ENCODE measurements around the gene WDR5. TPM values are rescaled to one million over a fixed set of nuclear protein-coding genes. Genes with fewer than 3 reads are reported as not detected.
"Not testable (repeated sequence)": the region's sequence is repeated elsewhere in the genome, so short reads cannot be mapped to it uniquely, and the experiment has no call there.

Gene WDR5
- total RNA-seq = 18.5 and 31.4 TPM in 2 replicates

DNA sequence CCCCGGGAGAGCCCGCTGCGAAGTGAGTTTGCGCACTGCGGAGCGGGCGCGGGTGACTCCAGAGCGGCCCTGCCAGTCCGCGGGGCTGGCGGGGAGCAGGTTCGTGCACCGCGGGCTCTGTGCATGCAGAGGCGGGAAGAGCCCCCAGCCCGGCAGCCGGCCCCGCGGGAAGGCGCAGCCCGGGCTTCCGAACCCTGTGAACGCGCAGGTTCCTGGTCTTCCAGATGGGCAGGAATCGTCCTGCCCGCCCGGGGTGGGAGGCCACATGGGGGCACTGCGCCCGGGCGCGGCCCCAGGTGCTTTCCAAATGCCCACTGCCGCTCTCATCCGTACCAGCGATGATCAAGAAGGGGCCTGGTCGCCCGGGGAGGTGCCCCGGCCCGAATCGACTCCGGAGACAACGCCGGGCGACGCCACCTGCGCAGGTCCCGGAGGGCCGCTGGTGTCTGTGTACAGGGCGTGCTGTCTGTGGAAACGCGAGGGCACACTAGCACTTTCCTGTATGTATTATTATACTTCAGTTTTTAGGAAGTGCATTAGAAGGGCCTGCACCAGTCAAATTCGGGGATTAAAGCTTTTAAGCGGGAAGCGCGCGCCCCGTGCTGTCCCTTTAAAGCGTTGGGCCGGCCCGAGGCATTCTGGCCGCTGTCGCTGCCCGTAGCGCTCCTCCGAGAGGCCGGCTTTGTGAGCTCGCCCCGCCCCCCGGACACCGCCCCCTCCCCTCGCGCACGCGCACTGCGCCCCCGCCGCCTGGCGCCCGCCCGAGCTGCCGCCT is at the start of gene WDR5:
WDR5 (plus strand) TSS at position 740 of the 775 bp plus-strand sequence. CDS start 3,796 bp downstream, outside the sequence.
- peak; percentile 93 for DNase-seq

DNA sequence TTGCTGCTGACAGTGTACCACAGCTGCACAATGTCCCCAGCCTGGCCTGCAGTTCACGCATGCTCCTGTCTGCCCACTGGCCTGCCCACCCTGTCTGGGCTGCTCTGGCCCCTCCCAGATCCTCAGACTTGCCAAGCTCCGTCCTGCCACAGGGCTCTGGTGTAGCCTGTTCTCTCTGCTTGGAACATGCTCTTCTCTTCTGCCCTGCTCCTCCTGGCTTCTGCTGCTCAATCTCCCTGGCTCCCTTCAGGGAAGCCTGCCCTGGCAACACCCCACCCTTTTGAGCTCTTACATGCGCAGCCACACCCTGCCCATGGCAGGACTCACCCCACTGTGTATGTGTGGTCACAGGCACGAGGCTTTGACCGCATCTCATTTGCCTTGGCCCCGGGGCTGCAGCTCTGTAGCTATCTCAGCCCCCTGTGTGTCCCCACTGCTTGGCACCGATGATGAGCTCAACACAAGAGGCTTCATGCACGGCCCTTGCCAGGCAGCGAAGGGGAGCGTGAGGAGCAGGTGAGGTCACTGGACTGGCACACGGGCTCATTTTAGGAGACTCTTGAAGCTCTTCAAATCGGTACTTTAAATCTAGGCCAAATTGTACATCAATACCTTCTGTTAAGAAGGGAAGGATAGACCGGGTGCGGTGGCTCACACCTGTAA is 47.7 kb upstream of the WDR5 start:
- no peak for DNase-seq

DNA sequence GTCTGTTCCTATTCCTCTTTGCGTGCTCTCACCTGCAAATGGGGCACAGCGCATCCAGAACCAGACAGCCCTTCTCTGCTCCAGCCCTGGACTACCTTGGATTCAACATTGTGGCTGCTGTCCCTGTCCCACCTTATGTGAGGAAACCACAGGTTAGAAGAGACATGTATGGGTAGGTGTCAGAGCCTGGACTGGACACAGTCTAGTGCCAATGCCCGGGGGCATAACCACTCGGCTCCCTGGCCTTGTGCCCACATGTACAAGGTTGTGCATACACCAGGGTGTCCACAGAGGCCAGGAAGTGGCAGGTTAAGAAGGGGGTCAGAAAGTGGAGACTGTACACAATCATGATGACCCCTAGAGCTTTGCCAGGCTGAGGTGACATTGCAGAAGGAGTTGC is 45.9 kb upstream of the WDR5 start:
- no peak for DNase-seq

- peak; percentile 67 for DNase-seq
Observed at GRCh38 chr9:134099123-134099761, 36.6 kb upstream of the WDR5 start.

- DNase-seq = no peak
Observed at GRCh38 chr9:134100040-134100439, 35.8 kb upstream of the WDR5 start.

DNA sequence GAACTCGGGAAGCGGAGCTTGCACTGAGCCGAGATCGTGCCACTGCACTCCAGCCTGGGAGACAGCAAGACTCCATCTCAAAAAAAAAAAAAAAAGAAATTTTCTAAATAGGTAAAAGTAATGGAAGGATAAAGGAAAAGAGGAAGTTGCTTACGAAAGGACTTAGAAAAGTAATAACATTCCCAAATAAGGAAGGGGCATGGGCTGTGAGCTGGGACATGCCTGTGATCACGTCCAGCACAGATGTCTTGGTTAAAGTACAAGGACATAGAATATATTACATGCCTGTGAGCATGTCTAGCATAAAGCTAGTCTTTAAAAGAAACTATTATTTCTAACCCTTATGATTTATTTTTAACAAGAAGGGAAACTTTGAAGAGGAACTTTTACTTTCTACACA is 34.7 kb upstream of the WDR5 start:
- not testable (repeated sequence) for DNase-seq

DNA sequence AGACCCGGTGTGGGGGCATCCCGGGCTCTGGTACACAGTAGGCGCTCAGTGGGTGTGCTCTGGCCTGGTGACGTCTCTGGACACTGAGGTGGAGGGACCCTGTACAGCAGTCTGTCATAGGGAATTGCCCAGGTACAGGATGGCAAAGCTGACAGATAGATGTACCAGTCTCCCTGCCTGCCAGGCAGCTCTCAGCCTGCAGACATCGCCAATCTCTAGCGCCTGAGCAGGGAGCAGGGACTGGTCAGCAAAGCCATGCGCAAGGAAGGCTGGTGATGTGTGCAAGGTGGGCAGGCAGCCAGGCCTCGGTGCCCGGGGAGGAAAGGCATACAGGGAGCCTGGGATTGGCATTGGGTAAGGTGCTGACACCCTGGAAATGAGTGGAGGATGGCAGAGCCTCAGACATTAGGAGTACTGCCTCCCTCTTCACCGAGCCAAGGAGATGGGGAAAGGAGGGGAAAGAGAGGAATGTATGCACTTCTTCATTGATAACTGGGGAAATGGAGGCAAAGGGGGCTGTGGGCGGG is 34.2 kb upstream of the WDR5 start:
- DNase-seq = no peak

- no peak for DNase-seq
Observed at GRCh38 chr9:134103391-134103998, 32.4 kb upstream of the WDR5 start.

DNA sequence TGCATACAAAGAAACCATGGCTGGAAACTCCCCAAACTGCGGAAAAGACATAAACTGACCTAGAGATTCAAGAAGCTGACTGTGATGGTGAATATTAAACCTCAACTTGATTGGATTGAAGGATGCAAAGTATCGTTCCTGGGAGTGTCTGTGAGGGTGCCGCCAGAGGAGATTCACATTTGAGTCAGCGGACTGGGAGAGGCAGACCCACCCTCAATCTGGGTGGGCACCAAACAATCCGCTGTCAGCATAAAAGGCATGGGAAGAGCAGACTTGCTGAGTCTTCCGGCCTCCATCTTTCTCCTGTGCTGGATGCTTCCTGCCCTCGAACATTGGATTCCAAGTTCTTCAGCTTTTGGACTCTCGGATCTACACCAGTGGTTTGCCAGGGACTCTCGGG is 24.8 kb upstream of the WDR5 start:
- no peak for DNase-seq

DNA sequence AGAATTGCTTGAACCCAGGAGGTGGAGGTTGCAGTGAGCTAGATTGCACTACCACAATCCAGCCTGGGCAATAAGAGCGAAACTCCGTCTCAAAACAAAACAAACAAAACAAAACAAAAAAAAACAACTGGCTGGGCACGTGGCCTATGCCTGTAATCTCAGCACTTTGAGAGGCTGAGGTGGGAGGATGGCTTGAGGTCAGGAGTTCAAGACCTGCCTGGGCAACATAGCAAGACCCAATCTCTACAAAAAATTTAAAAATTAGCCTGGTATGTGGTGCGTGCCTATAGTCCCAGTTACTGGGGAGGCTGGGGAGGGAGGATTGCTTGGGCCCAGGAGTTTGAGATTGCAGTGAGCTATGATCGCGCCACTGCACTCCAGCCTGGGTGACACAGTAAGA is 23.3 kb upstream of the WDR5 start:
- no peak for DNase-seq

GRCh38 chr9:134118972-134119371 is 16.9 kb upstream of the WDR5 start:
- DNase-seq = not testable (repeated sequence)

DNA sequence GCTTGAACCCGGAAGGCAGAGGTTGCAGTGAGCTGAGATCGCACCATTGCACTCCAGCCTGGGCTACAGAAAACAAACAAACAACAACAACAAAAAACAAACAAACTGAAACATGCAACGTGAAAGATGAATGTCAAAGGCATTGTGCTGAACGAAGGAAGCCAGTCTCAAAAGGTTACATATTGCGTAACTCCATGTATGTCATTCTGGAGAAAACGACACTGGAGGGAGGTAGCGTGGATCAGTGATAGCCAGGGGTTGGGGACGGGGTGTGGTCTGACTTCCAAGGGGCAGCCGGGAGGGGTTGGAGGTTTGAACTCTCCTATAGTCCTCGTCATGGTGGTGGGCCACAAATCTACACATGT is 12.1 kb upstream of the WDR5 start:
- no peak for DNase-seq

DNA sequence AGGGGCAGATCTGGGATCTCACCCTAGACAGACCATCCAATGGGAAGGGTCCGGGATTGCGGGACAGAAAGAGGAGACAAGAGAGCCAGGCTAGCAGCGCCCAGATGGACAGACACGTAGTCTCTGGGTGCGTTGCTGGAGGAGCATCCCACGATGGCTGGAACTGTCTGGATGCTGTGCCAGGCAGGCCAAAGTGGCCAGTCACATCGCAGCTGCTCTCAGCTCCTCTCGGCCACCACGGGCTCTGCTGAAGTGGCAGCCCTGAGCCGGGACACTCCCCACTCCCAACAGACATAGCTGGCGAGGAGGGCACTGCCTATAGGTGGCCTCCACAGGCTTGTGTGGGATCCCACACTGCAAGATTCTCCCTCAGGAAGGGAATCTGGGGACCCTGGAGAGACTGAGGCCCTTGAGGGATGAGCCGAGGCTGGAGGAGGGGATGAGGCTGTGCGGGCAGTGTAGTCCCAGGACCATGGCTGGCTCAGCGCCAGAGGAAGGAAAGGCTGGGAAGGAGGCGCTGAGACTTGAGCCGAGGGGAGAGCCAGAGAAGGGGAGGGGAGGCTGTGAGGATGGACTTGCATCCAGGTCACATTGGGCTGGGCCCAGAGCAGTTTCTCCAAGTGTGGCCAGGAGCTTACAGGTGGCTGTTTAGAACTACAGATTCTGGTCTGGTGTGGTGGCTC is 10.3 kb upstream of the WDR5 start:
- peak; percentile 14 for DNase-seq

DNA sequence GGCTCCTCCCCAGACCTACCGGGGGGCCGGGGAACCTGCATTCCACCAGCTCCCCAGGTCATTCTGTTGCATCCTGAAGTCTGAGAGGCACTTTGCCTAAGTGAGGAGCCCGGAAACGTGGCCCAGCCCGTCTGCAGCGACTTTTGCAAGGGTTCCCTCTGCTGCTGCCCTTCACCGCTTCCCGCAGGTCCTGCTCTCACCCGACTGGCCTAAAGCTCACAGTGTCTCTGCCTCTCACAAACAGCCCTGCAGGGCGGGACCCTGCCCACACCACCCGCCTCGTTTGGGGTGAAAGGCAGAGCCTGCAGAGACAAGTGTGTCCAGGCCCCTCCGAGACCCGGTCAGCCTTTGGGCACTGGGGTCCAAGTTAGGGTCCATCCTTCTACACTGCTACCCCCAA is 9.5 kb upstream of the WDR5 start:
- no peak for DNase-seq

GRCh38 chr9:134127065-134127580 is 8.8 kb upstream of the WDR5 start:
- no peak for DNase-seq

DNA sequence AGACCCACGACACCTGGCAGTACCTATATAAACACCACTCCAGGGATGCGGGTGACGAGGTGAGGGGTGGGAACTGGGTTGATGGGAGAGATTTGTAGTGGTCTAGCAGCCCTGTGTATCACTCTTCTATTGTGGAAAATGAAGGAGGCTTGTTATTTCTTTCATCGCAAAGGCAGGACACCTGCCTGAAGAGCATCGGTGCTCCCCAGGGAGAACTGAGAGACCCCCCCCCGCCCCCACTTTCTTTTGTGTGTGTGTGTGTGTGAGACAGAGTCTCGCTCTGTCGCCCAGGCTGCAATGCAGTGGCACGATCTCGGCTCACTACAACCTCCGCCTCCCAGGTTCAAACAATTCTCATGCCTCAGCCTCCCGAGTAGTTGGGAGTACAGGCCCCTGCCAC is 8.3 kb upstream of the WDR5 start:
- no peak for DNase-seq

DNA sequence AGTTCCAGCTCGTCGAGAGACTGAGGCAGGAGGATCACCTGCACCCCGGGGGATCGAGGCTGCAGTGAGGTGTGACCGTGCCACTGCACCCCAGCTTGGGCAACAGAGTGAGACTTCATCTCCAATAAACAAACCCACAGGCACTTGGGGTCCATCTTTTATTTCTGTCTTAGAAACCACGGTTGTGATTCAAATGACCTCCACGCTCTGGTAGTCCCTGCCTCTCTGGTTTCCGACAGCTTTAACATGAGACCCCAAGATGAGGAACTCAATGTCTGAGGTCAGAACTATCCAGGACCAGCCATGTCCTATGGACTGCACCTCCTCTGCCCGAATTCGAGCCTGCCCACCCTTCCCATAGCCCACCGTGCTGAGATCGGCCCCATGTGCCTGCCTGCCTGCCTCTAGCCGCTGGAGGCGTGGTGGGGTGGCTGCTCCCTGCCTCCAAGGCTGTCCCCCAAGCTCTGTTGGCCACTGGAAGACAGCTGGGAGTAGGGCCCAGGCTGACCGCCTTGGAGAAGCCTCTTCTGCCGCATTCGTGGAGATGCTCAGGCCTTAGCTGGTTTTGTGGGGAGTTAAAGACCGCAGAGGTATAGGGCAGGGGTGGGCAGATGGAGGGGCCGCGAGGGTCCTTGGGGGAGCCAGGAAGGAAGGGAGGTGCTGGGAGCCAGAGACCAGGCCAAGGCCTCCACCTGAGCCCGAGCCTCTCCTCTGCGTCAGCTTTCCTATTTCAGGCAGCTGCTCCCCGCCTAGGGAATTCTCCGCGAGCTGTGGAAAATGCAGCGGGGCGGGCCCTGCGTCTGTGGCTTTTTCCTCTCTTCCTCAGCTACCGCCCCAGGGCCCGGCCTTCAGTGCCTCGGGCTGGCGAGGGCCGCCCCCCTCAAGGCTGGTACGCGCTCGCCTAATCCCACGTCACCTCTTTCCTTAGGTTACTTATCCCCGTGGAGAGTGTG is 6.9 kb upstream of the WDR5 start:
- DNase-seq = peak; percentile 10

- DNase-seq = peak; percentile 16
Observed at GRCh38 chr9:134130503-134131375, 5.1 kb upstream of the WDR5 start.

DNA sequence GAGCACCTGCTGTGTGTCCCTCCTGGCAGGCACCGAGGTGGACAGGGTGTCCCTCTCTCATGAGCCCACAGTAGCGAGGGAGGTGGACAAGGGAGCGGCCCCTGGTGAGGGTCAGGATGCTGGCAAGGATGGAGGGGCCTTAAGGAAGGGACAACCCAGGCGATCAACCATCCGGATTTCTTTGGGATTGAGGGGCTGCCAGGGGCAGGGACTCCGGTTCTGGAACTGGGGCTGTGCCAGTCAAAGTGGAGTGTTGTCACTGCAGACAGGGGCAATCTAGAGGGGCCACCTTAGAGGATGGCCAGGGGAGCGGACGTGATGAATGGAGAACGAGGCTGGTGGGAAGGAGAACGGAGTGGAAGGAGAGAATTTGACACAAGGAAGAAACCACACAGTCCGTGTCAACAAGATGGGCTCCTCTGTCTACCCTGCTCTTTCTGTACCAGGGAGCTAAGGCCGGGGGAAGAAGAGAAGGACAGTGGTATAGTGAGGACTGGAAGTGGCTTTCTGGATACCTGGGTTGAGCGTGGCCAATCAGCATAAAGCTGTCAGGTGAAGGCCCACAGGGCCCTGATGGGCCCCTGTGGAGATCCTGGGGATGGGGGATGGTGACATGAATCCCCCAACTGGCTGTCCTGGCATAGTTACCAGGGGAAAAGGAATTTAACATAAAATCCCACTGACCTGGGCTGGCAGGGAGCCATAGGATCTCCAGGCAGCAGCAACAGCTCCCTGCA is 4.2 kb upstream of the WDR5 start:
- DNase-seq = no peak

Data from dermis blood vessel endothelial cell (primary cell).